Osteocyte (in vitro differentiated cells): ENCODE results near the gene EIF4A3. TPM values are rescaled to one million over a fixed set of nuclear protein-coding genes. Genes with fewer than 3 reads are reported as not detected.

Experiments
- DNase-seq: peaks from one replicate; pipeline ENCODE4 v3.0.0; 2021; ENCODE audit warnings: mixed read lengths; ENCODE audit not compliant: unreplicated experiment; ENCODE audit errors: extremely low spot score
- H3K27ac Mint-ChIP-seq: one replicate; pipeline ENCODE4 v1.8.0; 2021; ENCODE audit warnings: mild to moderate bottlenecking, mixed read lengths; ENCODE audit not compliant: unreplicated experiment
- H3K27me3 Mint-ChIP-seq: one replicate; pipeline ENCODE4 v1.8.0; 2021; ENCODE audit warnings: mixed read lengths; ENCODE audit not compliant: unreplicated experiment
- H3K36me3 Mint-ChIP-seq: one replicate; pipeline ENCODE4 v1.8.0; 2021; ENCODE audit warnings: mixed read lengths; ENCODE audit not compliant: unreplicated experiment
- H3K4me1 Mint-ChIP-seq: one replicate; pipeline ENCODE4 v1.8.0; 2021; ENCODE audit warnings: mixed read lengths; ENCODE audit not compliant: unreplicated experiment
- H3K4me3 Mint-ChIP-seq: one replicate; pipeline ENCODE4 v1.8.0; 2021; ENCODE audit warnings: mild to moderate bottlenecking, moderate library complexity, mixed read lengths; ENCODE audit not compliant: unreplicated experiment
- H3K9me3 Mint-ChIP-seq: one replicate; pipeline ENCODE4 v1.8.0; 2021; ENCODE audit warnings: mixed read lengths; ENCODE audit not compliant: unreplicated experiment
- CTCF ChIP-seq: fragments of 200-600 bp; sonication (generic); IDR thresholded peaks from 2 replicates; pipeline ENCODE4 v1.5.0; 2021; ENCODE audit warnings: antibody characterized with exemption, mild to moderate bottlenecking, moderate library complexity
- total RNA-seq: library from RNA; stranded (reverse); gene quantifications from 2 replicates; pipeline ENCODE4 v1.2.1, GENCODE V29; 2021

Gene EIF4A3
- total RNA-seq, 1 donor from 2014 or later, result 85.7 TPM

GRCh38 chr17:80130992-80131391 lies 15.9 kb downstream of the EIF4A3 start:
- peaks cover 27% of the 10 kb centered on the region for H3K36me3 Mint-ChIP-seq
- H3K4me1 Mint-ChIP-seq, result no peaks in the 10 kb centered on the region
- no peaks in the 10 kb centered on the region for H3K9me3 Mint-ChIP-seq

GRCh38 chr17:80129006-80129565 lies 17.8 kb downstream of the EIF4A3 start:
- Mint-ChIP-seq H3K27ac (no peak overlapping the region), H3K9me3 (no peaks in the 10 kb centered on the region), H3K4me3 (no peak overlapping the region), H3K27me3 (peaks cover 29% of the 10 kb centered on the region), H3K4me1 (no peaks in the 10 kb centered on the region), H3K36me3 (peaks cover 12% of the 10 kb centered on the region)
- no peak for TF ChIP-seq CTCF
- DNase-seq, result no peak

More at GRCh38 chr17:80130992-80131391, 15.9 kb downstream of the EIF4A3 start:
- DNase-seq, result no peak
- Mint-ChIP-seq H3K4me3 (no peak overlapping the region), H3K27me3 (peaks cover 26% of the 10 kb centered on the region), H3K27ac (no peak overlapping the region)
- TF ChIP-seq CTCF, result no peak

GRCh38 chr17:80126449-80126715 lies 20.5 kb downstream of the EIF4A3 start:
- Mint-ChIP-seq H3K27ac (no peak overlapping the region), H3K27me3 (peaks cover 29% of the 10 kb centered on the region), H3K9me3 (no peaks in the 10 kb centered on the region), H3K36me3 (no peaks in the 10 kb centered on the region), H3K4me3 (no peak overlapping the region), H3K4me1 (no peaks in the 10 kb centered on the region)
- DNase-seq, result no peak
- no peak for TF ChIP-seq CTCF

- DNase-seq, result no peak
- TF ChIP-seq CTCF, result no peak
- peaks cover 29% of the 10 kb centered on the region for H3K27me3 Mint-ChIP-seq
- H3K27ac Mint-ChIP-seq, result no peak overlapping the region
- H3K36me3 Mint-ChIP-seq, result no peaks in the 10 kb centered on the region
- no peaks in the 10 kb centered on the region for H3K9me3 Mint-ChIP-seq
- no peaks in the 10 kb centered on the region for H3K4me1 Mint-ChIP-seq
- H3K4me3 Mint-ChIP-seq, result no peak overlapping the region
These were observed 21.1 kb downstream of the EIF4A3 start for GRCh38 chr17:80125656-80126448.

GRCh38 chr17:80124351-80124981 lies 22.5 kb downstream of the EIF4A3 start:
- Mint-ChIP-seq H3K27ac (no peak overlapping the region), H3K36me3 (no peaks in the 10 kb centered on the region), H3K27me3 (peaks cover 23% of the 10 kb centered on the region), H3K9me3 (no peaks in the 10 kb centered on the region), H3K4me1 (no peaks in the 10 kb centered on the region), H3K4me3 (no peak overlapping the region)
- peak; percentile 33 for TF ChIP-seq CTCF
- no peak for DNase-seq
